Karpas-422 (cell line): ENCODE data around the gene LMF2. TPM values are rescaled to one million over a fixed set of nuclear protein-coding genes. Genes with fewer than 3 reads are reported as not detected.

ENCODE experiments used
- DNase-seq: peaks from one replicate; pipeline ENCODE4 v3.0.0-alpha.2; 2015
- H2AFZ ChIP-seq: fragments of 200-600 bp; sonication (generic); 2 replicates; pipeline ENCODE4 v1.6.1; 2014; ENCODE audit warnings: antibody characterized with exemption, low read length, mixed read lengths
- H3K27ac ChIP-seq: fragments of 200-600 bp; sonication (generic); 2 replicates; pipeline ENCODE4 v1.5.1; 2014; ENCODE audit warnings: mild to moderate bottlenecking, low read length, moderate library complexity
- H3K27me3 ChIP-seq: fragments of 200-600 bp; sonication (generic); 2 replicates; pipeline ENCODE4 v1.6.1; 2014; ENCODE audit warnings: low read length, mixed read lengths
- H3K36me3 ChIP-seq: fragments of 200-600 bp; sonication (generic); 2 replicates; pipeline ENCODE4 v1.6.1; 2014; ENCODE audit warnings: low read length, mixed read lengths; ENCODE audit not compliant: insufficient read depth
- H3K4me1 ChIP-seq: fragments of 200-600 bp; sonication (generic); 2 replicates; pipeline ENCODE4 v1.6.1; 2014; ENCODE audit warnings: mild to moderate bottlenecking, low read length, mixed read lengths
- H3K4me2 ChIP-seq: fragments of 200-600 bp; sonication (generic); 2 replicates; pipeline ENCODE4 v1.6.1; 2014; ENCODE audit warnings: low read length, low read depth, mild to moderate bottlenecking; ENCODE audit not compliant: poor library complexity, severe bottlenecking
- H3K4me3 ChIP-seq: fragments of 200-600 bp; sonication (generic); 2 replicates; pipeline ENCODE4 v1.5.1; 2014; ENCODE audit warnings: mild to moderate bottlenecking, antibody characterized with exemption, low read length, mixed read lengths
- H3K79me2 ChIP-seq: fragments of 200-600 bp; sonication (generic); 2 replicates; pipeline ENCODE4 v1.6.1; 2014; ENCODE audit warnings: mild to moderate bottlenecking, low read length, mixed read lengths
- H3K9ac ChIP-seq: fragments of 200-600 bp; sonication (generic); 2 replicates; pipeline ENCODE4 v1.6.0; 2014; ENCODE audit warnings: low read length
- H3K9me2 ChIP-seq: fragments of 200-600 bp; sonication (generic), shearing (Covaris generic); replicated peaks from 2 replicates; pipeline ENCODE4 v1.6.0; 2014; ENCODE audit warnings: mild to moderate bottlenecking, low read length, moderate library complexity; ENCODE audit not compliant: insufficient read depth
- H3K9me3 ChIP-seq: fragments of 300-700, 200-600 bp; sonication (generic); 2 replicates; pipeline ENCODE4 v1.6.1; 2014; ENCODE audit warnings: low read length, mixed read lengths
- H4K20me1 ChIP-seq: fragments of 200-600 bp; sonication (generic); 2 replicates; pipeline ENCODE4 v1.6.1; 2014; ENCODE audit warnings: mild to moderate bottlenecking, antibody characterized with exemption, low read length, low read depth; ENCODE audit not compliant: insufficient read depth
- total RNA-seq: library from RNA; depleted of rRNA; stranded (reverse); fragments of >200 nt; shearing (Covaris generic); gene quantifications from 2 replicates; pipeline ENCODE4 v1.2.3, GENCODE V29; 2014; ENCODE audit warnings: low replicate concordance

LMF2 gene
- total RNA-seq, 1 experiment from 2014 or later: 19.2 TPM

DNA sequence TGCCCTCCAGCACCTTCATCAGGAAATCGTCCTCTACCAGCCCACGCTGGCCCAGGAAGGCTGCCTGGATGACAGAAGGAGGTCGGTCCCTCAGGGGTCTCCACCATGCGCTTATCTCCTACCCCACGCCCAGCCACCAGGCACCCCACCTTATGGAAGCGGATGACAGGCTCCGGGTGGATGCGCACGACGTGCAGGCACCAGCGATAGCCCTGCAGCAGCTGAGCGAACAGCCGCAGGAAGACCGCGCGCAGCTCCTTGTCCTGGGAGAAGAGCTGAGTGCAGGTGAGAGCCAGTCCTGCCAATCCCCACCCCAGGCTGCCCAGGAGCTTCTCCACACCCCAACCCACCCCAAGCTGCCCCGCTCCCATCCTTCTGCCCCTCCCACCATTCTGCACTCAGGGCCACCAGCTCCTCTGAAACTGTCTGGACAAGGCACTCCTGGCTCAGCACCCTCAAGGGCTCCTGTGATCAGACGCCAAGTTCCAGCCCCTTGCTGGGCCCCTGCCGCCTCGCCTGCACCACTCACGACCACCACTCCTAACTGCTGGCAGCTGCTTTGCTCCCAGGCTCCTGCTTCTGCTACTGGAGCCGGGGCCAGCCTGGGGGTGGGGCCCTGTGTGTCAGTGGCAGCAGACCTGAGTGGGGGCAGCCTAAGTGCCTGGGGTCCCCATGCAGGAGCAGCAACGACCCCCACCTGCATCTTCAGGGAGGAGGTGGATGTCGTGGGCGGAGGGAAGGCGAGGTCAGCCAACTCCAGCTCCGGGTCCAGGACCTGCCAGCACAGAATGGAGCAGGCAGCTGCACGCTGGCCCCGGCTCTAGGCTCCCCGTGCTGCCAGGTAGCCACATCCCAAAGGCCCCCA is 42.2 kb downstream of the LMF2 start:
- Histone ChIP-seq H3K9me2 (no peaks in the 10 kb centered on the region), H3K79me2 (peaks cover 24% of the 10 kb centered on the region), H3K4me2 (no peak overlapping the region), H3K4me3 (no peak overlapping the region), H3K9me3 (no peaks in the 10 kb centered on the region), H3K27me3 (no peaks in the 10 kb centered on the region), H3K36me3 (0 out of 2 replicates have a peak, but pooled peaks cover 10% of the 10 kb centered on the region), H3K27ac (no peak overlapping the region), H3K9ac (no peak overlapping the region), H4K20me1 (peaks cover 19% of the 10 kb centered on the region; the same call in 1 of the 2 replicates), H2AFZ (no peak overlapping the region), H3K4me1 (peaks cover 24% of the 10 kb centered on the region)
- DNase-seq: no peak

DNA sequence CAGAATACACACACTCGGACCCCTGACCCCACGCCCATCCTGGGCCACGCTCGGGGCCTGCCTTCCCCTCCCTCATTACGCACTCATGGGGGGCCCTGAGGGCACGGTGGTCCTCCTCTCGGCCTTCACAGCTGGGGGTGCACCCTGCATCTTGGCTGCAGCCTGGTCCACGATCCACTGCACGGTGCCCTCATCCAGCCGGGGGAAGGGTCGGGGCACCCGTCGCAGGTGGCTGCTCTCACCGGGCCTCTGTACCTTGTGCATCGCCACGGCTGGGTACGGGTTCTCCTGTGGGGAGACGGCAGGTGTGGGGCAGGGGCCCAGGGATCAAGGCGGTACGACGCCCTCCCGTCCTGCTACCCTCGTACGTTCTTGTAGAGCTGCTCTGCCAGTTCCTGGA is 43.1 kb downstream of the LMF2 start:
- peaks cover 16% of the 10 kb centered on the region for H3K4me1 ChIP-seq
- H4K20me1 ChIP-seq: peaks cover 19% of the 10 kb centered on the region; the same call in 1 of the 2 replicates
- no peaks in the 10 kb centered on the region for H3K9me3 ChIP-seq
- H3K9me2 ChIP-seq: no peaks in the 10 kb centered on the region
- no peak overlapping the region for H2AFZ ChIP-seq
- H3K36me3 ChIP-seq: 0 out of 2 replicates have a peak, but pooled peaks cover 10% of the 10 kb centered on the region
- H3K4me2 ChIP-seq: no peak overlapping the region
- DNase-seq: no peak
- no peaks in the 10 kb centered on the region for H3K27me3 ChIP-seq
- peaks cover 17% of the 10 kb centered on the region for H3K79me2 ChIP-seq
- no peak overlapping the region for H3K9ac ChIP-seq
- H3K4me3 ChIP-seq: no peak overlapping the region
- no peak overlapping the region for H3K27ac ChIP-seq

DNA sequence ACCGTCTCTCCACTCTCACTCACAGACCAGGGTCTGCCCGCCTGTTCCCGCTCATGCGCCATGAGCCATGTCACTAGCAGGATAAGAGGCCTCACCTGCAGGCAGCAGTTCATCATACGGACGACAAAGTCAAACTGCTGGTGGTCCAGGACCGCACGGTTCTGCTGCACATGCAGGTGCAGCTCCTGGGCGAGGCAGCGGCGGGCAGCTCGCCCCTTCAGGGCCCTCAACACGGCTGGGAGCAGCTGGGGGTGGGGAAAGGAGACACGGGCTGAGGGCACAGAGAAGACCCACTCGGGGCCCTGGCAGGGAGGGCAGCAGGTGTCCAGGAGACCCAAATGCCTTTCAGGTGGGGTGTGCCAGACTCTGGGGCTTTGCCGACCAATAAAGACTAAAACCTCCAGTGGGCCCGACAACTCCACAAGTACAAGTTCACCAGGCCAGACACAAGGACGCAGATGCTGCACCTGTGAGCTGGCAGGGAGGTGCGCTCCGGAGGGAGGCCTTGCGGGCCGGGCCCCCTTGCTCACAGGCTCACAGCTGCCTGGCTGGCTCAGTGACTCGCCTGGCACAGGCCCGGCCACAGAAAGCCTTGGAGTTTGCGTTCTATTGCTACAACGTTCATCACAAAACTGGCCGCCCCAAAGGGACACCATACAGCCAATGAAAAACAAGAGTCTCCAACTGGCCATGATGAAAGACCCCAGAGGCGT is 44.2 kb downstream of the LMF2 start:
- Histone ChIP-seq H3K9me2 (no peaks in the 10 kb centered on the region), H2AFZ (no peak overlapping the region), H3K4me2 (no peak overlapping the region), H3K4me3 (no peak overlapping the region), H3K27ac (no peak overlapping the region), H3K79me2 (peaks cover 7% of the 10 kb centered on the region), H3K4me1 (peaks cover 5% of the 10 kb centered on the region), H3K36me3 (0 out of 2 replicates have a peak, but pooled peaks cover 10% of the 10 kb centered on the region), H3K9me3 (no peaks in the 10 kb centered on the region), H3K9ac (no peak overlapping the region), H4K20me1 (peaks cover 8% of the 10 kb centered on the region; the same call in 1 of the 2 replicates), H3K27me3 (no peaks in the 10 kb centered on the region)
- no peak for DNase-seq

DNA sequence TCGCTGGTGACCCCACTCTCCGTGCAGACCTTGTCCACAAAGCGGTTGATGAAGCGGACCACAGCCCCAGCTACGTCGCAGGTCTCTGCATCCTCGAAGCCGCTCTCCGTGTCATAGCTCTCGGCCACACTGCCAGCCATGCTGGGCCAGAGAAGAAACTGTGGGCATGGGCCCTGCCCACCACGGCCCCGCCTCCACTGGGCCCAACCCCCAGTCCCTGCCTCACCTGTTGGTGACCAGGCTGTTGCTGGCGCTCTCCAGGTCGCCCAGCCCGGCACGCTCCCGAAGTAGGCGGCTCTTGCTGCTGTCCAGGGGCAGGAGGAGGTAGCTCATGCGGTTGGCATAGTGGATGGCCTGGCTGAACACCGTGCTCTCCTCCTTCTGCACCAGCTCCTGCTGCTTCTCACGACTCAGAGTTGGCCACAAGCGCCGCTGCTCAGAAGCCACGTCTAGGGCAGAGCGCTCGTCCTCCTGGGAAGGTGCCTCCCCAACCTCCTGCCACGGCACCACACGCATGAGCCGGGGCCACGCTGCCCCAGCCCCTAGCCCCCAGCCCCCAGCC is 45.4 kb downstream of the LMF2 start:
- Histone ChIP-seq H2AFZ (no peak overlapping the region), H3K9me3 (no peaks in the 10 kb centered on the region), H3K4me1 (no peaks in the 10 kb centered on the region), H3K27me3 (no peaks in the 10 kb centered on the region), H3K9ac (no peak overlapping the region), H3K4me3 (no peak overlapping the region), H3K36me3 (0 out of 2 replicates have a peak, but pooled peaks cover 6% of the 10 kb centered on the region), H3K27ac (no peak overlapping the region), H3K9me2 (no peaks in the 10 kb centered on the region), H4K20me1 (no peaks in the 10 kb centered on the region), H3K79me2 (no peaks in the 10 kb centered on the region), H3K4me2 (no peak overlapping the region)
- DNase-seq: no peak

DNA sequence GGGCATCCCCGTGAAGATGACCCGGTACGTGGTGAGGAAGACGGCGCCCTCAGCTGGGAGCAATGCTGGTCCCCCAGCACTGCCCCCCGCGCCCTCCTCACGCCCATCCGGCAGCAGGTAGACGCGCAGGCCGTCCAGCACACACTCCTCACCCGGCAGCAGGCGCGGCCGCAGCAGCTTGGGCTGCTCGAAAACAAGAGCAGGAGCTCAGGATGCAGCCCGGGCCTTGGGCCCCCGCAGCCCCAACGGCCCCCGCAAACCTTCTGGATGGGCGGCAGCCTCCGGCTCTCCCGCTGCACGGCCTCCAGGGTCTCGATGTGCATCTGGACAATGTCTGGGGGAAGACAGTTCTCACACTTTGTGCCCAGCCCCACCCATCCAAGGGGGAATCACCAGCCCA is 46.0 kb downstream of the LMF2 start:
- no peak for DNase-seq
- H2AFZ ChIP-seq: no peak overlapping the region
- H4K20me1 ChIP-seq: no peaks in the 10 kb centered on the region
- no peaks in the 10 kb centered on the region for H3K4me1 ChIP-seq
- no peak overlapping the region for H3K9ac ChIP-seq
- no peak overlapping the region for H3K27ac ChIP-seq
- no peaks in the 10 kb centered on the region for H3K9me2 ChIP-seq
- H3K27me3 ChIP-seq: no peaks in the 10 kb centered on the region
- no peak overlapping the region for H3K4me2 ChIP-seq
- H3K9me3 ChIP-seq: no peaks in the 10 kb centered on the region
- 0 out of 2 replicates have a peak, but pooled peaks cover 6% of the 10 kb centered on the region for H3K36me3 ChIP-seq
- H3K79me2 ChIP-seq: no peaks in the 10 kb centered on the region
- H3K4me3 ChIP-seq: no peak overlapping the region

DNA sequence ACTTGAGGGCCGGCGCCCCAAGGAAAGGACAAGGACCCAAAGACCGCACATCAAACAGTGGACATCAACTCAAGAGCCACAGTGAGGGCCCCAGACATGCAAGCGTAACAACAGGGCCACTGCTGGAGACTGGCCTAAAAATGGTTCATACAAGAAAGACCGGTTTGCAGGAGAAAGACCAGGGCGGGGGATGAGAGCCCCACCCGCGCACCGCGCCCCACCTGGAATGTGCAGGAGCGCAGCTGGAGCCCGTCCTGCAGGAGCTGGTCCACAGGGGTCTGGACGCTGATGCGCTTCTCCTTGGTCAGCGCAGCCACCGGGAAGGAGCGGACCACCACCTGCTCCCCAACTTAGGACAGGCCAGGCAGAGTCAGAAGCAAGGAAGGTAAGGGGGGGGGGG is 46.6 kb downstream of the LMF2 start:
- no peak overlapping the region for H3K4me2 ChIP-seq
- no peak overlapping the region for H3K27ac ChIP-seq
- H3K9me3 ChIP-seq: no peaks in the 10 kb centered on the region
- no peaks in the 10 kb centered on the region for H3K27me3 ChIP-seq
- no peak for DNase-seq
- no peaks in the 10 kb centered on the region for H4K20me1 ChIP-seq
- no peaks in the 10 kb centered on the region for H3K4me1 ChIP-seq
- 0 out of 2 replicates have a peak, but pooled peaks cover 6% of the 10 kb centered on the region for H3K36me3 ChIP-seq
- no peak overlapping the region for H3K9ac ChIP-seq
- no peak overlapping the region for H3K4me3 ChIP-seq
- H2AFZ ChIP-seq: no peak overlapping the region
- no peaks in the 10 kb centered on the region for H3K9me2 ChIP-seq
- H3K79me2 ChIP-seq: no peaks in the 10 kb centered on the region

DNA sequence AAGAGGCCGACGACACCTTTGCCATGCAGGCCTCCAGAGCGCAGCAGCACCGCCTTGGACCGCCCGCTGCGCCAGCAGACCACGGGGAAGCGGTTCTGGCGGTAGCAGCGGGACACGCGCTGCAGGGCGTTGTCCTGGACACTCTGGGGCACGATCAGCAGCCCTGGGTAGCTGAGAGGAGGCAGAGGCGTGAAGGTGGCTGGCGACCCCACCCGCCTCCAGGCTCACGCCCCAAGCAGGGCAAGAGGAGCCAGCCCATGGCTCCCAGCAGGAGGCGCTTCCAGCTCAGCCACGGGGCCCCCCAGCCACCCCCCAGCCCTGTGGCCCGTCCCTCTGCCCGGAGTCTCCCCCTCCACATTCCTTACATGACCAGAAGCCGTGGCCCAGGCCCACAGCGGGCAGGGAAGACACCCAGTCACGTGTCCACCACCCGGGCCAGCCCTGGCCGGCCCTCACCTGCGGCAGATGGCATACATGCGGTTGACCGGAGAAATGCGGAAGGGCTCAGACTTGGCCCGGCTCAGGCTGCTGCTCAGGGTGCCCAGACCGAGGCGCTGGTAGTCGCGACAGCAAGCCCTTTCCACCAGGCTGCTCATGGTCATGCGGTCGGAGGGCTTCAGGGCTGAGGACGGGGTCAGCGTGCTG is 47.9 kb downstream of the LMF2 start:
- Histone ChIP-seq H3K9me3 (no peaks in the 10 kb centered on the region), H4K20me1 (no peaks in the 10 kb centered on the region), H3K36me3 (0 out of 2 replicates have a peak, but pooled peaks cover 6% of the 10 kb centered on the region), H3K27ac (no peak overlapping the region), H3K27me3 (no peaks in the 10 kb centered on the region), H3K9ac (no peak overlapping the region), H3K4me2 (no peak overlapping the region), H2AFZ (no peak overlapping the region), H3K79me2 (no peaks in the 10 kb centered on the region), H3K4me3 (no peak overlapping the region), H3K4me1 (no peaks in the 10 kb centered on the region), H3K9me2 (no peaks in the 10 kb centered on the region)
- DNase-seq: no peak
